DLD1 (cell line): ENCODE data around the gene KIF13A.
"Not testable (repeated sequence)": the region's sequence is repeated elsewhere in the genome, so short reads cannot be mapped to it uniquely, and the experiment has no call there.

Experiments used
- in situ Hi-C: cut with HindIII; loops from 2 replicates; pipeline ENCODE4 v1.10.0; 2017; ENCODE audit warnings: low sequenced_read_pairs

KIF13A gene

GRCh38 chr6:17999425-17999824 lies 12.0 kb upstream of the KIF13A start:
- in situ Hi-C loops = no loop called here

GRCh38 chr6:17998442-17998841 lies 11.0 kb upstream of the KIF13A start:
- in situ Hi-C loops = no loop called here

GRCh38 chr6:17998003-17998402 lies 10.6 kb upstream of the KIF13A start:
- in situ Hi-C loops = no loop called here

GRCh38 chr6:17995414-17995813 lies 8.0 kb upstream of the KIF13A start:
- in situ Hi-C loops = no loop called here

- in situ Hi-C loops = no loop called here
Measured at GRCh38 chr6:17994019-17994418, 6.6 kb upstream of the KIF13A start.

- in situ Hi-C loops = no loop called here
Measured at GRCh38 chr6:17988422-17988944, 1.0 kb upstream of the KIF13A start.

- in situ Hi-C loops = no loop called here
Measured at GRCh38 chr6:17987697-17988421, 424 bp upstream of the KIF13A start.

GRCh38 chr6:17986656-17987446 lies 584 bp downstream of the KIF13A start:
- in situ Hi-C loops = no loop called here

GRCh38 chr6:17985934-17986655 lies 1.3 kb downstream of the KIF13A start:
- in situ Hi-C loops = no loop called here

- in situ Hi-C loops = no loop called here
Measured at GRCh38 chr6:17984812-17985670, 2.4 kb downstream of the KIF13A start.

GRCh38 chr6:17984399-17984798 lies 3.0 kb downstream of the KIF13A start:
- in situ Hi-C loops = no loop called here

GRCh38 chr6:17983730-17984129 lies 3.7 kb downstream of the KIF13A start:
- in situ Hi-C loops = no loop called here

- in situ Hi-C loops = no loop called here
Measured at GRCh38 chr6:17980329-17980728, 7.1 kb downstream of the KIF13A start.

- in situ Hi-C loops = no loop called here
Measured at GRCh38 chr6:17979479-17979878, 8.0 kb downstream of the KIF13A start.

GRCh38 chr6:17976258-17976657 lies 11.2 kb downstream of the KIF13A start:
- in situ Hi-C loops = not testable (repeated sequence)

- in situ Hi-C loops = loop anchor here (25.0 kb wide), 1 partner anchor 162 kb away; no protein-coding TSS in a partner anchor
Measured at GRCh38 chr6:17974570-17975368, 12.7 kb downstream of the KIF13A start.

- in situ Hi-C loops = loop anchor here (25.0 kb wide), 1 partner anchor 161 kb away; no protein-coding TSS in a partner anchor
Measured at GRCh38 chr6:17972978-17973622, 14.3 kb downstream of the KIF13A start.

- in situ Hi-C loops = loop anchor here (25.0 kb wide), 1 partner anchor 160 kb away; no protein-coding TSS in a partner anchor
Measured at GRCh38 chr6:17972074-17972952, 15.1 kb downstream of the KIF13A start.
